MCF 10A (cell line): ENCODE results near the gene OPRPN. TPM values are rescaled to one million over a fixed set of nuclear protein-coding genes. Genes with fewer than 3 reads are reported as not detected.
A peak's percentile ranks its signal among the peaks of the same experiment; 100 is the strongest.

Experiments
- BruUV-seq: library from RNA; stranded (reverse); fragments of 400-500 nt; replicated peaks from 2 replicates; lab custom pipeline; 2021; lab: Mats Ljungman, UMichigan
- CTCF ChIA-PET: fragments of 300-600 bp; sonication (Branson Sonifier 250); formaldehyde crosslinking; extraction: SDS; loops from one replicate; lab custom pipeline; 2021; ENCODE audit warnings: antibody characterized with exemption, inconsistent platforms; lab: Yijun Ruan, JAX
- POLR2A ChIA-PET: fragments of 300-600, 350-650 bp; sonication (Branson Sonifier 250); formaldehyde crosslinking; extraction: SDS; loops from one replicate; lab custom pipeline; 2020; ENCODE audit warnings: antibody characterized with exemption, inconsistent platforms; lab: Yijun Ruan, JAX
- DNase-seq: peaks from one replicate; pipeline ENCODE4 v3.0.0-alpha.2; 2018; ENCODE audit not compliant: unreplicated experiment
- H3K27ac Mint-ChIP-seq: one replicate; pipeline ENCODE4 v1.8.0; 2022; ENCODE audit warnings: mild to moderate bottlenecking, low read depth, mixed read lengths; ENCODE audit not compliant: unreplicated experiment
- H3K27me3 Mint-ChIP-seq: one replicate; pipeline ENCODE4 v1.8.0; 2022; ENCODE audit warnings: mixed read lengths; ENCODE audit not compliant: insufficient read depth, unreplicated experiment
- H3K36me3 Mint-ChIP-seq: one replicate; pipeline ENCODE4 v1.8.0; 2022; ENCODE audit warnings: mild to moderate bottlenecking, moderate library complexity, mixed read lengths; ENCODE audit not compliant: insufficient read depth, unreplicated experiment
- H3K4me1 Mint-ChIP-seq: one replicate; pipeline ENCODE4 v1.8.0; 2022; ENCODE audit warnings: mixed read lengths; ENCODE audit not compliant: insufficient read depth, unreplicated experiment
- H3K4me3 Mint-ChIP-seq: one replicate; pipeline ENCODE4 v1.8.0; 2022; ENCODE audit warnings: mild to moderate bottlenecking, moderate library complexity, mixed read lengths; ENCODE audit not compliant: unreplicated experiment
- H3K9me3 Mint-ChIP-seq: one replicate; pipeline ENCODE4 v1.8.0; 2022; ENCODE audit warnings: mixed read lengths; ENCODE audit not compliant: unreplicated experiment
- intact Hi-C: fragments of 100-400 bp; cut with micrococcal nuclease; formaldehyde crosslinking; loops from 2 replicates; pipeline ENCODE4 v1.14.1; 2022
- total RNA-seq: library from RNA; stranded (reverse); gene quantifications from 2 replicates; pipeline ENCODE4 v1.2.3, GENCODE V29; 2022
- TF ChIP-seq, protein P1 (sequence below): fragments of 200-600 bp; IDR thresholded peaks from one replicate; pipeline ENCODE4 v1.8.0; 2022; ENCODE audit warnings: antibody characterized with exemption, mild to moderate bottlenecking; ENCODE audit not compliant: unreplicated experiment

Gene OPRPN
- total RNA-seq, 1 experiment from 2014 or later, result not detected

DNA sequence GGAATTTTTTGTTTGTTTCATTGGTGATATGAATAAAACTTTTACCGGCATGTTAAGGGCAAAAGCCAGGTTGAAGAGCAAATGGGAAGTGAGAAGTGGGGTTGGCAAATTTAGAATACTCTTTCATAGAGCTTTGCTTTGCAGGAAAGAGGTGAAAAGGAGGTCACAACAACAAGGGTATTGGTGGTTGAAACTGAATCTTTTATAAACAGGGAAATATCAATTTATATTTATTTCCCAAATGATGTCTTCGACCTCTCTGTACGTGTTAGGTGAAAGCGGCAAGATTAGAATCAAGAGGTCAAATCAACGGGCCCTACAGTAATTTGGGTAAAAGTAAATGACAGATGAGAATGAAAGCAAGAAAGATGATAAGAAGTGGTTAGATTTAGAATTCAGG is 33.7 kb upstream of the OPRPN start:
- H3K4me1 Mint-ChIP-seq, result peaks cover 6% of the 10 kb centered on the region
- no peak overlapping the region for H3K4me3 Mint-ChIP-seq
- no TSS peak for BruUV-seq
- ChIA-PET CTCF (interaction anchor here (0.6 to 1.2 kb wide), 5 partner anchors 21 to 193 kb away, joined by 3 to 5 read pairs (median 3); no protein-coding TSS in a partner anchor), POLR2A (interaction anchor here (0.6 kb wide), 1 partner anchor 50 kb away, joined by 4 read pairs; no protein-coding TSS in a partner anchor)
- no peaks in the 10 kb centered on the region for H3K36me3 Mint-ChIP-seq
- DNase-seq, result no peak
- no peak overlapping the region for H3K27ac Mint-ChIP-seq
- H3K27me3 Mint-ChIP-seq, result no peaks in the 10 kb centered on the region
- intact Hi-C loops, result no loop called here
- H3K9me3 Mint-ChIP-seq, result no peaks in the 10 kb centered on the region
- TF ChIP-seq, protein P1, sequence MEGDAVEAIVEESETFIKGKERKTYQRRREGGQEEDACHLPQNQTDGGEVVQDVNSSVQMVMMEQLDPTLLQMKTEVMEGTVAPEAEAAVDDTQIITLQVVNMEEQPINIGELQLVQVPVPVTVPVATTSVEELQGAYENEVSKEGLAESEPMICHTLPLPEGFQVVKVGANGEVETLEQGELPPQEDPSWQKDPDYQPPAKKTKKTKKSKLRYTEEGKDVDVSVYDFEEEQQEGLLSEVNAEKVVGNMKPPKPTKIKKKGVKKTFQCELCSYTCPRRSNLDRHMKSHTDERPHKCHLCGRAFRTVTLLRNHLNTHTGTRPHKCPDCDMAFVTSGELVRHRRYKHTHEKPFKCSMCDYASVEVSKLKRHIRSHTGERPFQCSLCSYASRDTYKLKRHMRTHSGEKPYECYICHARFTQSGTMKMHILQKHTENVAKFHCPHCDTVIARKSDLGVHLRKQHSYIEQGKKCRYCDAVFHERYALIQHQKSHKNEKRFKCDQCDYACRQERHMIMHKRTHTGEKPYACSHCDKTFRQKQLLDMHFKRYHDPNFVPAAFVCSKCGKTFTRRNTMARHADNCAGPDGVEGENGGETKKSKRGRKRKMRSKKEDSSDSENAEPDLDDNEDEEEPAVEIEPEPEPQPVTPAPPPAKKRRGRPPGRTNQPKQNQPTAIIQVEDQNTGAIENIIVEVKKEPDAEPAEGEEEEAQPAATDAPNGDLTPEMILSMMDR, result no peak

DNA sequence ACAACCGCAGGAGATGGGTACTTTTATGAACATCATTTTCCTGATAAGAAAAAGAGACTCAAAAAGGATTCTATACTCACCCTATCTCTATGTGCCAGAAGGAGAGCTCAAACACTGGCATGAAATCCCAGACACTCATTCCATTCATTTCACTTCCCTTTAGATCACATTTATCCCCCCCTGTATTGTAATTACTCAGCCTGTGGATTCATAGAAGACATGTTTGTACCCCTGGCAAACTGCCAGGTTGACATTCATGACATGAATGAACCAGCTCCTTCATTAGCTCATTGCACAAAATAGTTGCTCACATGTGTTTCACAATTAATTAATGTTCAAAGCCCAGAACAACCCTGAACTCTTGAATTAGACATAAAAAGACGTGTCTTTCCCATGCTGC is 32.3 kb upstream of the OPRPN start:
- intact Hi-C loops, result no loop called here
- Mint-ChIP-seq H3K27ac (no peak overlapping the region), H3K27me3 (no peaks in the 10 kb centered on the region), H3K4me3 (no peak overlapping the region), H3K36me3 (no peaks in the 10 kb centered on the region), H3K9me3 (no peaks in the 10 kb centered on the region), H3K4me1 (peaks cover 6% of the 10 kb centered on the region)
- ChIA-PET POLR2A (interaction anchor here (0.5 to 0.6 kb wide), 3 partner anchors 12 to 175 kb away, joined by 3 read pairs; no protein-coding TSS in a partner anchor), CTCF (interaction anchor here (0.7 to 0.8 kb wide), 2 partner anchors 20 to 470 kb away, joined by 3 to 5 read pairs; no protein-coding TSS in a partner anchor)
- TF ChIP-seq, protein P1, result no peak
- DNase-seq, result peak; percentile 68
- BruUV-seq, result no TSS peak

DNA sequence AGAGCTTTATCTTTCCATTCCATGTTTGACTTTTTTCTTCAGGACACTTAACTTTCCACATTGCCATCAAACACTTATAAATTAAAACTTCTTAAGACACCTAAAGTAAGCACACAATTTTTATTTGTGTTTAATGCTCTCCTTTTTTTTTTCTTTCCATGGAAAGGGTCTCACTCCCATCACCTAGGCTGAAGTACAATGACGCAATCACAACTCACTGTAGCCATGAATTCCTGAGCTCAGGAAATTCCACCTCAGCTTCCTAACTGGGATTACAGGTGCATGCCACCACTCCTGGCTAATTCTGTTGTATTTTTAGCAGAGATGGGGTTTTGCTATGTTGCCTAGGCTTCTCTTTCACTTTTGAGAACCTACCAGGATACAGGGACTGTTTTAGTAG is 29.9 kb upstream of the OPRPN start:
- intact Hi-C loops, result no loop called here
- ChIA-PET POLR2A (interaction anchor here (0.6 kb wide), 1 partner anchor 14 kb away, joined by 3 read pairs; no protein-coding TSS in a partner anchor), CTCF (interaction anchor here (0.7 to 0.8 kb wide), 2 partner anchors 14 to 43 kb away, joined by 4 read pairs; no protein-coding TSS in a partner anchor)
- no peak for DNase-seq
- Mint-ChIP-seq H3K4me1 (peaks cover 6% of the 10 kb centered on the region), H3K36me3 (no peaks in the 10 kb centered on the region), H3K4me3 (no peak overlapping the region), H3K27ac (no peak overlapping the region), H3K27me3 (no peaks in the 10 kb centered on the region), H3K9me3 (no peaks in the 10 kb centered on the region)
- TF ChIP-seq, protein P1, result no peak
- BruUV-seq, result no TSS peak

DNA sequence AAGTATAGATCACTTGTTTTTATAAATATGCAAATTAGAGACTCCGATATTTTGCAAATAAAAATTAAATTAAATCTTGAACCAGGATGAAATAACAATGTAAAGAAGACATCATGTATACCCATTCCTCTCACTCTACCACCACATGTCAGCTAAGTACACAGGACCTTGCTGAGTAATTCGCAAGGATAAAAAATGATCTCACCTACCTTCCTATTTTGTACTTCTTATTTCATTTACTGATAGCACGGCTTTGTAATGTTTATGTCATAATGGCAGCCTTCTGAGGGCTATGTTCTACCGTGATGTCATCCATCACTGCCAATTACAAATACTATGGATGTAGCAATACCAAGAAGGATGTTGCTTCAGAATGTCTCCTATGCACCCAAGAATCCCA is 25.8 kb upstream of the OPRPN start:
- Mint-ChIP-seq H3K4me3 (no peak overlapping the region), H3K27me3 (no peaks in the 10 kb centered on the region), H3K27ac (no peak overlapping the region), H3K4me1 (no peaks in the 10 kb centered on the region), H3K36me3 (no peaks in the 10 kb centered on the region), H3K9me3 (no peaks in the 10 kb centered on the region)
- ChIA-PET POLR2A (no interaction called here), CTCF (no interaction called here)
- intact Hi-C loops, result no loop called here
- DNase-seq, result no peak
- BruUV-seq, result no TSS peak
- TF ChIP-seq, protein P1, result no peak
